EL (cell line): Measurements from ENCODE around the gene SLX9.

ENCODE experiments used
- DNase-seq: peaks from one replicate; pipeline ENCODE4 v3.0.0-alpha.2; 2016

SLX9 gene

GRCh38 chr21:44994047-44994694 lies 54.3 kb downstream of the SLX9 start:
- DNase-seq: no peak

GRCh38 chr21:44994695-44995342 lies 55.0 kb downstream of the SLX9 start:
- DNase-seq: no peak

GRCh38 chr21:44995343-44995941 lies 55.6 kb downstream of the SLX9 start:
- no peak for DNase-seq

GRCh38 chr21:44996096-44996495 lies 56.3 kb downstream of the SLX9 start:
- no peak for DNase-seq

GRCh38 chr21:44996501-44996921 lies 56.7 kb downstream of the SLX9 start:
- DNase-seq: no peak

DNA sequence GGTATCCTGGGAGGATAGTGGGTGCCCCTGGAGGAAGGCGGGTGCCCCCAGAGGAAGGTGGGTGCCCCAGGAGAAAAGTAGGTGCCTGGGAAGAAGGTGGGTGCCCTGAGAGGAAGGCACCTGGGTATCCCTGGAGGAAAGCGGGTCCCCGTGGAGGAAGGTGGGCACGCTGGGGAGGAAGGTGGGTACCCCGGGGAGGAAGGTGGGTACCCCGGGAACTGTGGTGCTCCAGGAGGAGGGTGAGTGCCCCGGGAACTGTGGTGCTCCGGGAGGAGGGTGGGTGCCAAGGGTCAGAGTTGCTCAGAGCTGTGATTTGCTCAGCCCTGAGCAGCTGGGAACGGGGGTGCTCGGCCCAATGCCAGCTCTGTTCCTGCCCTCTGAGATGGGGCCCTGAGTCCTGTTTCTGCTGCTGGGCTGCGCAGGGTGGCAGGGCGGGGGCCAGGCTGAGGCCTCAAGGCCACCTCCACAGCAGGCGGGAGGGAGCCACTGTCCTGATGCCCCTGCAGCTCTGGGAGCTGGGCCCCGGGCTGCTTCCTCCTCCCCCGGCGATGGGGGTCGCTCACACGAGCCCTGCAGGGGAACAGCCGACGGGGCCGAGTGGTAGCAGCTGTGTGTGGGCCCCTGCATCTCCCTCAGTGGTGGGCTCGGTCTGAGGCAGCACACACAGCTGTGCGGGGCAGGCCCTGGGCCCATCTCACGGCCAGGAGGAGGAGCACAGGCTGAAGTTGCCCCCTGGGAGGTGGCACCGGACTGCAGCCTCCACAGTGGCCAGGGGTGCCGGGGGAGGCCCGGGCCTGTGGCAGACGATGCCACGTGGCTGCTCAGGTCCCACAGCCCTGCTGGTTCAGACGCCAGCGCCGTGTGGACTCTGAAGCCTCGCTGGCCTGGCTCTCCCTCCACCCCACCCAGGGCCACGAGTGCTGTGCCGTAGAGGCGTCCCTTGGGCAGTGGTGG lies 57.4 kb downstream of the SLX9 start:
- DNase-seq: no peak

DNA sequence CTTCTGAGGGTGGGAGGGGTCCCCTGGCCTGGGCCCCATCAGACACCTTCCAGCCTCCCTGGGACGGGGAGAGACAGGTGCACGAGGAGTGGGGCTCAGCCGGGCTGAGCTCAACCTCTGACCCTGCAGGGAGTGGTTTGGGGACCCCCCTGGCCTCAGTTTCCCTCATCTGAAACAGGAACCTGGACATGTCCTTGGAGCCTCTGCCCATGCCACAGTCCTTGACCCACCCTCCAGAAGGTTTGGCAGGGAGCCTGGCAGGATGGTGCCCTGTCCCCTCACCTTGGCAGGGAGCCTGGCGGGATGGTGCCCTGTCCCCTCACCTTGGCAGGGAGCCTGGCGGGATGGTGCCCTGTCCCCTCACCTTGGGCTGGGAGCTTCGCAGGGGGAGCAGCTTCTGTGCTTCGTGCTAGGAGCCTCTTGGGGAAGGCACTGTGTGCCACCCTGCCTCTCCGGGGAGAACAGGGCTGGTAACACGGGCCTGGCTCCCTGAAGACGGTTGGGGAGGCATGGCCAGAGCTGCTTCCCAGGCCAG lies 58.3 kb downstream of the SLX9 start:
- DNase-seq: no peak

- DNase-seq: no peak
Observed at GRCh38 chr21:44998621-44999427, 59.0 kb downstream of the SLX9 start.

DNA sequence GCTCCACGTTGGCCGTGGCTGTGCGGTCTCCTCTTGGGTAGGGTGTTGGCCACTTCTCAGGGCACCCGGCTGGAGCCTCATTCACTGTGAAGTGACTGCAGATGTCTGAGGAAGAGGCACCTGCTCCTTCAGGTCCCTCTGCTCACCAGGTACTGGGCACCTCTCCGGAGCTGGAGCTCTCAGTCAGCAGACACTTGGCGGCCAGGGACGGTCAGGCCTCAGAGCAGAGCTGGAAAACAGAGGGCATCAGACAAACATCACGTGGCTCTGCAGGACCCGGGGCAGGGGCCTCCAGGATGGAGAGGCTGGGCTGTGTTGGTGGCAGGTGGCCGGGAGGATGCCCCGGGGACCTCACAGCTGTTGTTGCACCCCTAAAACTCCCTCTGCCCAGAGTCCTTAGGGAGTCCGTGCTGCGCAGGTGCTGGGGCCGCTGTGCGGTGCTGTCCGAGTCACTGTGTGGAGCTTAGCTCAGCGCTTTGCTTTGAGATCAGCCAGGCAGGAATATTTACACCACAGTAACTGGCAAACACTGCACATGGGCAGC lies 59.7 kb downstream of the SLX9 start:
- DNase-seq: no peak

- no peak for DNase-seq
Observed at GRCh38 chr21:44999972-45000636, 60.3 kb downstream of the SLX9 start.

GRCh38 chr21:45000637-45001133 lies 60.9 kb downstream of the SLX9 start:
- no peak for DNase-seq

- peak; percentile 83 for DNase-seq
Observed at GRCh38 chr21:45001134-45002095, 61.6 kb downstream of the SLX9 start.

GRCh38 chr21:45002381-45003204 lies 62.8 kb downstream of the SLX9 start:
- DNase-seq: no peak

- no peak for DNase-seq
Observed at GRCh38 chr21:45003331-45004058, 63.7 kb downstream of the SLX9 start.

DNA sequence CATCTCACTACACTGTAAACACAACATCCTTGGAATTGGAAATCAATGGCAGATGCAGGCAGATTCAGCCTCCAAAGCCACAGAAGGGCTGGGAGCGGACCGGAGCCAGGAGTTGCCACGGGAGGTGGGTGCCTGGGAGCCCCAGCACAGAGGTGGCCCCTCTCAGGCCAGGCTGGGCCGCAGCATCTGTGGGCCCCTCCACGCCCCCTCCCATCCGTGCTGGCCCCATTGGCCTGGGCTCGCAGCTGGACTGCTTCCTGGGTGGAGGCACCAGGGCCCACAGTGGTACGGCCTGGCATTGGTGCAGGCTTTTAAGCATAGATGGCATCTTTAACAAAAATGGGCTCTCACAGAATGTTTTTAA lies 64.2 kb downstream of the SLX9 start:
- DNase-seq: no peak

- DNase-seq: no peak
Observed at GRCh38 chr21:45004481-45005247, 64.8 kb downstream of the SLX9 start.

DNA sequence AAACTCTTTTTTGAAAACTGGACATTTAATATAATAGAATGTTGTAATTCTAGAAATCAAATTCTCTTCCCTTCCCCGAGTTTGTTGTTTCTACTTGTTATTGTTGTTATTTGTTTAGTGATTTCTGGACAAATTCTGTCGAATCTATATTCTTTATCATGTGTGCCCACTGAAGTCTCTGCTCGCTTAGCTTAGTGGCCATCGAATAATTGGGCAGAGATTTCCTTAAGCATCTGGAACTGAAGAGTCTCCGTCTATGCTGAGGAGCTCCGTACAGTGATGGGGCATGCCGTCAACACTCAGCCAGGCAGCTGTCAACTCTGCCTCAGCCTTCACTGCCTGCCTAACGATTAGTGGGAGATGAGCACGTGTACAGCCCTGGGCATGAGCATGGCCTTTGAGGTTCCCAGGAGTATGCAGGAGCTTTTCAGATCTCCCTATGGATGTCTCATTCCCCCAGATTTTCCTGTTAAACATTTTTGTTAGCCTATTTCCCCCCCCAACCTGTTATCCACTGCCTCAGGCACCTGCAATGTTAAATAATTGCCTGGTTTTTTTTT lies 66.8 kb downstream of the SLX9 start:
- no peak for DNase-seq
